Measurements from ENCODE around the gene ARRDC2. TPM values are rescaled to one million over a fixed set of nuclear protein-coding genes. Genes with fewer than 3 reads are reported as not detected.
"Not testable (repeated sequence)": the region's sequence is repeated elsewhere in the genome, so short reads cannot be mapped to it uniquely, and the experiment has no call there.

The ARRDC2 gene
- total RNA-seq, 1 donor from 2014 or later = 0.56 TPM

- no peak for DNase-seq (ENCODE audit: low read depth, low spot score)
- Mint-ChIP-seq H3K27ac (ENCODE audit: unreplicated experiment) (no peak overlapping the region), H3K4me1 (no peaks in the 10 kb centered on the region), H3K36me3 (ENCODE audit: low read depth) (no peaks in the 10 kb centered on the region), H3K27me3 (ENCODE audit: low read depth) (no peaks in the 10 kb centered on the region), H3K4me3 (no peak overlapping the region), H3K9me3 (no peaks in the 10 kb centered on the region)
- TF ChIP-seq, protein P1, sequence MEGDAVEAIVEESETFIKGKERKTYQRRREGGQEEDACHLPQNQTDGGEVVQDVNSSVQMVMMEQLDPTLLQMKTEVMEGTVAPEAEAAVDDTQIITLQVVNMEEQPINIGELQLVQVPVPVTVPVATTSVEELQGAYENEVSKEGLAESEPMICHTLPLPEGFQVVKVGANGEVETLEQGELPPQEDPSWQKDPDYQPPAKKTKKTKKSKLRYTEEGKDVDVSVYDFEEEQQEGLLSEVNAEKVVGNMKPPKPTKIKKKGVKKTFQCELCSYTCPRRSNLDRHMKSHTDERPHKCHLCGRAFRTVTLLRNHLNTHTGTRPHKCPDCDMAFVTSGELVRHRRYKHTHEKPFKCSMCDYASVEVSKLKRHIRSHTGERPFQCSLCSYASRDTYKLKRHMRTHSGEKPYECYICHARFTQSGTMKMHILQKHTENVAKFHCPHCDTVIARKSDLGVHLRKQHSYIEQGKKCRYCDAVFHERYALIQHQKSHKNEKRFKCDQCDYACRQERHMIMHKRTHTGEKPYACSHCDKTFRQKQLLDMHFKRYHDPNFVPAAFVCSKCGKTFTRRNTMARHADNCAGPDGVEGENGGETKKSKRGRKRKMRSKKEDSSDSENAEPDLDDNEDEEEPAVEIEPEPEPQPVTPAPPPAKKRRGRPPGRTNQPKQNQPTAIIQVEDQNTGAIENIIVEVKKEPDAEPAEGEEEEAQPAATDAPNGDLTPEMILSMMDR (conservative IDR thresholded peaks at IDR 0.05) = no peak
Observed at GRCh38 chr19:17985037-17985818, 22.7 kb upstream of the ARRDC2 start.

GRCh38 chr19:17986569-17986968 is 21.4 kb upstream of the ARRDC2 start:
- not testable (repeated sequence) for H3K36me3 Mint-ChIP-seq (ENCODE audit: low read depth); H3K27ac Mint-ChIP-seq (ENCODE audit: unreplicated experiment); H3K4me3 Mint-ChIP-seq; H3K27me3 Mint-ChIP-seq (ENCODE audit: low read depth); H3K4me1 Mint-ChIP-seq; H3K9me3 Mint-ChIP-seq; DNase-seq (ENCODE audit: low read depth, low spot score)

- no peaks in the 10 kb centered on the region for H3K36me3 Mint-ChIP-seq (ENCODE audit: low read depth)
- no peaks in the 10 kb centered on the region for H3K27me3 Mint-ChIP-seq (ENCODE audit: low read depth)
- no peaks in the 10 kb centered on the region for H3K9me3 Mint-ChIP-seq
- no peak overlapping the region for H3K27ac Mint-ChIP-seq (ENCODE audit: unreplicated experiment)
- DNase-seq (ENCODE audit: low read depth, low spot score) = no peak
- no peaks in the 10 kb centered on the region for H3K4me1 Mint-ChIP-seq
- TF ChIP-seq, protein P1 (conservative IDR thresholded peaks at IDR 0.05) = no peak
- no peak overlapping the region for H3K4me3 Mint-ChIP-seq
Observed at GRCh38 chr19:17988161-17988560, 19.8 kb upstream of the ARRDC2 start.

DNA sequence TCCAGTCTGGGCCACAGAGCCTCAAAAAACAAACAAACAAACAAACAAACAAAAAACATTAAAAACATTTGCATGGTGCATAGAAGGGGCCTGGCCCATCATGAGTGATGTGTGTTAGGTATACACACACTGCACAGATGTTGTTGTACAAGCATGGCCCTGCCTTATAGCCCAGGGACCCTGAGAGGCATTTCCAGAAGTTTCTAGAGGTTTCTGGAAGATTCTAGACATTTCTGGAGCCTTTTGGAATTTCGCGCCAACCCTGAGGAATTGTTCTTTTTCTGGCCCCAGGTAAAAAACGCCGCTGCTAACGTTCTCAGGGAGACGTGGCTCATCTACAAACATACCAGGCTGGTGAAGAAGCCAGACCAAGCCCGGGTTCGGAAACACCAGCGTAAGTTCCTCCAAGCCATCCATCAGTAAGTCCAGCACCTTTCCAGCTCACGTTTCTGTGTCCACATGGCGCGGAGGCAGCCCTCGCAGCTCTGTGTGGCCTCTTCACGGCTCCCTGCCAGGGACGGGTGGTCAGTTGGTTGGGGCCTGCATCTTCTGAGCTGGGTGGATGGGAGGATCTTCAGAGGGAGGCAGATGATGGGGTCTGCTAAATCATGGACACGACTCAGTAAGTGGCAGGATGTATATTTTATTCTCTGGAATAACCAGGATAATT is 18.4 kb upstream of the ARRDC2 start:
- Mint-ChIP-seq H3K36me3 (ENCODE audit: low read depth) (no peaks in the 10 kb centered on the region), H3K4me3 (no peak overlapping the region), H3K27ac (ENCODE audit: unreplicated experiment) (no peak overlapping the region), H3K27me3 (ENCODE audit: low read depth) (no peaks in the 10 kb centered on the region), H3K4me1 (no peaks in the 10 kb centered on the region), H3K9me3 (no peaks in the 10 kb centered on the region)
- no peak for DNase-seq (ENCODE audit: low read depth, low spot score)
- TF ChIP-seq, protein P1 (conservative IDR thresholded peaks at IDR 0.05) = no peak

DNA sequence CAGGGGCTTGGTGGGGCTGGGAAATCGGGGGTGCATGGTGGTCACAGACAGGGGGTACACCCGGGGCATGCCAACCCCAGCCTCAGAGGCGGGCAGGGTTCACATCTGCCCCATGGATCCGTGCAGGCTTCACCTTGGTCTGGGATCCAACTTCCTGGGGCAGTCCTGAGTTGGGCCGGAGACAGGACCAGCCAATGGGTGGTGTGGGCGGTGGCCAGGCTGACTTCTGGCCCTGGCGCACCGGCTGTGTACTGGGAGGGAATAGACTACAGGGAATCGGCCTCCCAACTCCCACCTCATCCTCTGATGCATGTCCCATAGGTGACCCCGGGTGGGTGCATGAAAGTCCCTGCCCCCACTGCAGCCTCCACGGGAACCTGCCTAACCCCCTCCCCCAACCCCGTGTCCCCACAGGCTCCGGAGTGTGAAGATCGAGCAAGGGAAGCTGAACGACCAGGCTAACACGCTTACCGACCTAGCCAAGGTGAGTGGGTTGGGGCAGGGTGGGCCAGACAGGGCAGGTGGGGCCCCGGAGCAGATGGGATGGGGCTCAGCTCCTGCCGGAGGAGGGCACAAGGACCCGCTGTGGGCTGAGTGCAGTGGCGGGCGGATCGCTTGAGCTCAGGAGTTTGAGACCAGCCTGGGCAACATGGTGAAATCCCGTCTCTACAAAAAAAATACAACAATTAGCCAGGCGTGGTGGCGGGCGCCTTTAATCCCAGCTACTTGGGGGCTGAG is 14.7 kb upstream of the ARRDC2 start:
- no peak overlapping the region for H3K27ac Mint-ChIP-seq (ENCODE audit: unreplicated experiment)
- H3K4me1 Mint-ChIP-seq = no peaks in the 10 kb centered on the region
- H3K9me3 Mint-ChIP-seq = no peaks in the 10 kb centered on the region
- H3K27me3 Mint-ChIP-seq (ENCODE audit: low read depth) = peaks cover 4% of the 10 kb centered on the region
- H3K4me3 Mint-ChIP-seq = no peak overlapping the region
- DNase-seq (ENCODE audit: low read depth, low spot score) = no peak
- H3K36me3 Mint-ChIP-seq (ENCODE audit: low read depth) = no peaks in the 10 kb centered on the region
- TF ChIP-seq, protein P1 (conservative IDR thresholded peaks at IDR 0.05) = no peak
